H1 (cell line): ENCODE measurements around the gene FAHD1. TPM values are rescaled to one million over a fixed set of nuclear protein-coding genes. Genes with fewer than 3 reads are reported as not detected.

ENCODE experiments used
- CHD1 ChIP-seq: IDR thresholded peaks from 2 replicates; pipeline ENCODE4 v1.6.1; 2012; ENCODE audit warnings: low read depth, low read length, improper control_type of control experiment
- CTBP2 ChIP-seq: IDR thresholded peaks from 2 replicates; pipeline ENCODE4 v1.7.0; 2011; ENCODE audit warnings: borderline replicate concordance, mild to moderate bottlenecking, moderate library complexity, mixed read lengths, low read length; ENCODE audit not compliant: insufficient read depth, insufficient read length
- HDAC6 ChIP-seq: IDR thresholded peaks from one replicate; pipeline ENCODE4 v1.7.1; 2012; ENCODE audit warnings: low read depth, mild to moderate bottlenecking, inconsistent platforms, low read length, moderate library complexity
- KDM5A ChIP-seq: fragments of 200-600 bp; IDR thresholded peaks from 2 replicates; pipeline ENCODE4 v1.7.1; 2012; ENCODE audit warnings: mild to moderate bottlenecking, low read length, inconsistent platforms, mixed read lengths
- PHF8 ChIP-seq: fragments of 200-600 bp; sonication (generic); conservative IDR thresholded peaks from 2 replicates; pipeline ENCODE4 v1.7.1; 2012; ENCODE audit warnings: low read depth, mild to moderate bottlenecking, inconsistent platforms, low read length, moderate library complexity
- SIN3A ChIP-seq, 2 experiments: IDR thresholded peaks in 1 of 2; conservative IDR thresholded peaks in 1 of 2; 2 replicates each; pipeline ENCODE4 v1.6.1; 2011 to 2012; ENCODE audit warnings: low read length in 2 of 2, improper control_type of control experiment in 1 of 2, low read depth in 1 of 2, mild to moderate bottlenecking in 1 of 2
- SP2 ChIP-seq: IDR thresholded peaks from 2 replicates; pipeline ENCODE4 v1.6.1; 2012; ENCODE audit warnings: mild to moderate bottlenecking, low read length, inconsistent platforms
- SUZ12 ChIP-seq: fragments of 200-600 bp; sonication (generic); IDR thresholded peaks from 2 replicates; pipeline ENCODE4 v1.6.1; 2012; ENCODE audit warnings: mild to moderate bottlenecking, inconsistent platforms, low read length, moderate library complexity, mixed read lengths
- TAF1 ChIP-seq: IDR thresholded peaks from 2 replicates; pipeline ENCODE4 v1.6.1; 2011; ENCODE audit warnings: mild to moderate bottlenecking, low read depth, low read length
- polyA plus RNA-seq, 7 experiments: library from polyadenylated mRNA; depleted of rRNA in 3 of 7; stranded (reverse) in 5 of 7; unstranded in 2 of 7; fragments of >200 nt in 5 of 7; fragments of 200-250 nt in 2 of 7; gene quantifications; 1 replicate in 5 of 7; 2 replicates in 1 of 7; 4 replicates in 1 of 7; pipeline versions ENCODE4 v1.2.1 to v1.2.3, GENCODE V29; 2011 to 2013; ENCODE audit warnings: missing spikeins in 2 of 7, mixed read lengths in 2 of 7
- total RNA-seq: library from RNA; stranded (reverse); fragmentation: NEBNext Ultra II Directional; extraction: Animal tissue kit (Norgen Biotek cat#: 25700); gene quantifications from 2 replicates; pipeline ENCODE4 v1.2.1, GENCODE V29; 2021
- TF ChIP-seq, protein P1 (sequence below): fragments of 300-600 bp; sonication (generic); IDR thresholded peaks from 2 replicates; pipeline ENCODE4 v1.7.1; 2012; ENCODE audit warnings: low read length, moderate library complexity, mild to moderate bottlenecking, inconsistent platforms; ENCODE audit not compliant: insufficient replicate concordance

Gene FAHD1
- total and polyA plus RNA-seq, 2 of the 8 experiments (the other 6 are each of a cell fraction or from before 2014, with no cell fraction given): 20.4 to 31.9 TPM

DNA sequence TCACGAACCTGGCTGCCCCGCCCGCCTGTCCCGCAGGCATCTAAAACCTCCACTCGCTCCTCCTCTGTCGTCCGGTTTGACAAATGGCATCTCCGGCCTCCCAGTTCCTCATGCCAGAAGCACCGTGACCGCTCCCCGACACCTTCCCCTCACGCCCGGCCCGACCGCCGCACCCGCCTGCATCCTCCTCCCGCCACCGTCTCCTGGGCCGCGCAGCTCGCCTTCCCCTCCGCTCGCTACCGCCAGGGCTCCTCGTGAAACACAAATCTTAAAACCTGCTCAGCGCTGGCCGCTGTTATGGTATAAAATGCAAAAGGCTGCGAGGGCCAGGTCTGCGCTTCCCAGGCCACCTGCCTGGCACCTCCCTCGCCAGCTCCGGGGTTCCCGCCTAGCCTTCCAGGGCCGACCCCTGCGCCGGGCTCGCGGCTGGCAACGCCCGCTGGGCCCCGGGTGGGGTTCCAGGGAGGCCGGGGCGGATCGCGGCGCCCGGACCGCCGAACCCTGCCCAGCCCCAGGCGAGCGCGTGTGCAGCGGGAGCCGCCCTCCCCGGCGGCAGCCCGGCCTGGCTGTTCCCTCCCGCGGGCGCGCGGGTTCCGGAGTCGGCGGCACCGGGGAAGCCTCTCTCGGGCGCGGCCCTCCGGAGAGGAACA, 45.1 kb upstream of the FAHD1 start (continued):
- TF ChIP-seq, protein P1, sequence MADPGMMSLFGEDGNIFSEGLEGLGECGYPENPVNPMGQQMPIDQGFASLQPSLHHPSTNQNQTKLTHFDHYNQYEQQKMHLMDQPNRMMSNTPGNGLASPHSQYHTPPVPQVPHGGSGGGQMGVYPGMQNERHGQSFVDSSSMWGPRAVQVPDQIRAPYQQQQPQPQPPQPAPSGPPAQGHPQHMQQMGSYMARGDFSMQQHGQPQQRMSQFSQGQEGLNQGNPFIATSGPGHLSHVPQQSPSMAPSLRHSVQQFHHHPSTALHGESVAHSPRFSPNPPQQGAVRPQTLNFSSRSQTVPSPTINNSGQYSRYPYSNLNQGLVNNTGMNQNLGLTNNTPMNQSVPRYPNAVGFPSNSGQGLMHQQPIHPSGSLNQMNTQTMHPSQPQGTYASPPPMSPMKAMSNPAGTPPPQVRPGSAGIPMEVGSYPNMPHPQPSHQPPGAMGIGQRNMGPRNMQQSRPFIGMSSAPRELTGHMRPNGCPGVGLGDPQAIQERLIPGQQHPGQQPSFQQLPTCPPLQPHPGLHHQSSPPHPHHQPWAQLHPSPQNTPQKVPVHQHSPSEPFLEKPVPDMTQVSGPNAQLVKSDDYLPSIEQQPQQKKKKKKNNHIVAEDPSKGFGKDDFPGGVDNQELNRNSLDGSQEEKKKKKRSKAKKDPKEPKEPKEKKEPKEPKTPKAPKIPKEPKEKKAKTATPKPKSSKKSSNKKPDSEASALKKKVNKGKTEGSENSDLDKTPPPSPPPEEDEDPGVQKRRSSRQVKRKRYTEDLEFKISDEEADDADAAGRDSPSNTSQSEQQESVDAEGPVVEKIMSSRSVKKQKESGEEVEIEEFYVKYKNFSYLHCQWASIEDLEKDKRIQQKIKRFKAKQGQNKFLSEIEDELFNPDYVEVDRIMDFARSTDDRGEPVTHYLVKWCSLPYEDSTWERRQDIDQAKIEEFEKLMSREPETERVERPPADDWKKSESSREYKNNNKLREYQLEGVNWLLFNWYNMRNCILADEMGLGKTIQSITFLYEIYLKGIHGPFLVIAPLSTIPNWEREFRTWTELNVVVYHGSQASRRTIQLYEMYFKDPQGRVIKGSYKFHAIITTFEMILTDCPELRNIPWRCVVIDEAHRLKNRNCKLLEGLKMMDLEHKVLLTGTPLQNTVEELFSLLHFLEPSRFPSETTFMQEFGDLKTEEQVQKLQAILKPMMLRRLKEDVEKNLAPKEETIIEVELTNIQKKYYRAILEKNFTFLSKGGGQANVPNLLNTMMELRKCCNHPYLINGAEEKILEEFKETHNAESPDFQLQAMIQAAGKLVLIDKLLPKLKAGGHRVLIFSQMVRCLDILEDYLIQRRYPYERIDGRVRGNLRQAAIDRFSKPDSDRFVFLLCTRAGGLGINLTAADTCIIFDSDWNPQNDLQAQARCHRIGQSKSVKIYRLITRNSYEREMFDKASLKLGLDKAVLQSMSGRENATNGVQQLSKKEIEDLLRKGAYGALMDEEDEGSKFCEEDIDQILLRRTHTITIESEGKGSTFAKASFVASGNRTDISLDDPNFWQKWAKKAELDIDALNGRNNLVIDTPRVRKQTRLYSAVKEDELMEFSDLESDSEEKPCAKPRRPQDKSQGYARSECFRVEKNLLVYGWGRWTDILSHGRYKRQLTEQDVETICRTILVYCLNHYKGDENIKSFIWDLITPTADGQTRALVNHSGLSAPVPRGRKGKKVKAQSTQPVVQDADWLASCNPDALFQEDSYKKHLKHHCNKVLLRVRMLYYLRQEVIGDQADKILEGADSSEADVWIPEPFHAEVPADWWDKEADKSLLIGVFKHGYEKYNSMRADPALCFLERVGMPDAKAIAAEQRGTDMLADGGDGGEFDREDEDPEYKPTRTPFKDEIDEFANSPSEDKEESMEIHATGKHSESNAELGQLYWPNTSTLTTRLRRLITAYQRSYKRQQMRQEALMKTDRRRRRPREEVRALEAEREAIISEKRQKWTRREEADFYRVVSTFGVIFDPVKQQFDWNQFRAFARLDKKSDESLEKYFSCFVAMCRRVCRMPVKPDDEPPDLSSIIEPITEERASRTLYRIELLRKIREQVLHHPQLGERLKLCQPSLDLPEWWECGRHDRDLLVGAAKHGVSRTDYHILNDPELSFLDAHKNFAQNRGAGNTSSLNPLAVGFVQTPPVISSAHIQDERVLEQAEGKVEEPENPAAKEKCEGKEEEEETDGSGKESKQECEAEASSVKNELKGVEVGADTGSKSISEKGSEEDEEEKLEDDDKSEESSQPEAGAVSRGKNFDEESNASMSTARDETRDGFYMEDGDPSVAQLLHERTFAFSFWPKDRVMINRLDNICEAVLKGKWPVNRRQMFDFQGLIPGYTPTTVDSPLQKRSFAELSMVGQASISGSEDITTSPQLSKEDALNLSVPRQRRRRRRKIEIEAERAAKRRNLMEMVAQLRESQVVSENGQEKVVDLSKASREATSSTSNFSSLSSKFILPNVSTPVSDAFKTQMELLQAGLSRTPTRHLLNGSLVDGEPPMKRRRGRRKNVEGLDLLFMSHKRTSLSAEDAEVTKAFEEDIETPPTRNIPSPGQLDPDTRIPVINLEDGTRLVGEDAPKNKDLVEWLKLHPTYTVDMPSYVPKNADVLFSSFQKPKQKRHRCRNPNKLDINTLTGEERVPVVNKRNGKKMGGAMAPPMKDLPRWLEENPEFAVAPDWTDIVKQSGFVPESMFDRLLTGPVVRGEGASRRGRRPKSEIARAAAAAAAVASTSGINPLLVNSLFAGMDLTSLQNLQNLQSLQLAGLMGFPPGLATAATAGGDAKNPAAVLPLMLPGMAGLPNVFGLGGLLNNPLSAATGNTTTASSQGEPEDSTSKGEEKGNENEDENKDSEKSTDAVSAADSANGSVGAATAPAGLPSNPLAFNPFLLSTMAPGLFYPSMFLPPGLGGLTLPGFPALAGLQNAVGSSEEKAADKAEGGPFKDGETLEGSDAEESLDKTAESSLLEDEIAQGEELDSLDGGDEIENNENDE: no peak
- TF ChIP-seq KDM5A (0 out of 2 replicates have a peak, but pooled peaks have one; percentile 27), TAF1 (0 out of 2 replicates have a peak, but pooled peaks have one; percentile 24), SP2 (no peak), SIN3A (conservative IDR thresholded peaks at IDR 0.05 in 1 of 2, IDR thresholded peaks at IDR 0.05 in 1 of 2; ENCODE audit: low read depth in 1 of 2, low read length in 2 of 2) (peak in 1 of 2 experiments; percentile 66; a peak in 1 of 4 replicates), SUZ12 (no peak), PHF8 (0 out of 2 replicates have a peak, but pooled peaks have one; percentile 61), CHD1 (no peak), CTBP2 (no peak), HDAC6 (no peak)
